Prostate gland (tissue), 2 donors: ENCODE measurements around the gene ATP6V0B. TPM values are rescaled to one million over a fixed set of nuclear protein-coding genes. Genes with fewer than 3 reads are reported as not detected.

ENCODE experiments used
- DNase-seq: peaks from one replicate; pipeline ENCODE4 v3.0.0-alpha.2; 2019; ENCODE audit warnings: low spot score
- H3K27ac ChIP-seq, 2 donors: fragments of 200-600 bp; sonication (generic); 2 replicates each; pipeline ENCODE4 v1.5.1; 2017 to 2019
- H3K27me3 ChIP-seq: fragments of 200-600 bp; sonication (generic); replicated peaks from 2 replicates; pipeline ENCODE4 v1.5.1; 2019; ENCODE audit not compliant: insufficient read depth
- H3K36me3 ChIP-seq, 2 donors: fragments of 200-600 bp; sonication (generic); 1 replicate in 1 of 2; 2 replicates in 1 of 2; pipeline versions ENCODE4 v1.5.1 to v1.8.1; 2017 to 2019
- H3K4me1 ChIP-seq: fragments of 200-600 bp; sonication (generic); replicated peaks from 2 replicates; pipeline ENCODE4 v1.5.1; 2019
- H3K4me3 ChIP-seq, 2 donors: fragments of 200-600 bp; sonication (generic); 2 replicates each; pipeline ENCODE4 v1.5.1; 2017 to 2019
- H3K9me3 ChIP-seq: fragments of 200-600 bp; sonication (generic); 2 replicates; pipeline ENCODE4 v1.5.1; 2017
- CTCF ChIP-seq, 4 experiments: fragments of 200-600 bp in 2 of 4; fragments of 450-650 bp in 2 of 4; sonication (generic) in 2 of 4; IDR thresholded peaks; 1 replicate in 3 of 4; 2 replicates in 1 of 4; pipeline ENCODE4 v1.5.1; 2016 to 2019; ENCODE audit warnings: antibody characterized with exemption in 4 of 4, mild to moderate bottlenecking in 2 of 4, moderate library complexity in 2 of 4
- POLR2A ChIP-seq: fragments of 450-650 bp; IDR thresholded peaks from one replicate; pipeline ENCODE4 v1.6.1; 2016; ENCODE audit warnings: antibody characterized with exemption, mild to moderate bottlenecking
- POLR2AphosphoS5 ChIP-seq: sonication (generic); formaldehyde crosslinking; IDR thresholded peaks from one replicate; pipeline ENCODE4 v1.6.1; 2017; ENCODE audit warnings: antibody characterized with exemption
- WGBS: methylation state at CpG from one replicate; pipeline ENCODE4 v1.1.5; 2018; 5-methylcytosine and 5-hydroxymethylcytosine counted together
- intact Hi-C: fragments of 100-400 bp; cut with DNase I; formaldehyde crosslinking; loops from one replicate; pipeline ENCODE4 v1.14.2; 2022
- total RNA-seq, 2 donors: library from RNA; depleted of rRNA; stranded (reverse); fragments of >200 nt; gene quantifications; one replicate each; pipeline ENCODE4 v1.1.0, GENCODE V29; 2016

ATP6V0B gene
- total RNA-seq, 2 donors from 2014 or later, result 180 to 245 TPM

GRCh38 chr1:43963890-43964289 is 10.9 kb upstream of the ATP6V0B start:
- H3K27me3 ChIP-seq, result no peaks in the 10 kb centered on the region
- DNase-seq, result no peak
- no peak overlapping the region for H3K4me3 ChIP-seq
- WGBS, result 89% methylated on average over 5 of the region's 5 CpGs
- H3K36me3 ChIP-seq, result no peaks in the 10 kb centered on the region
- intact Hi-C loops, result no loop called here
- no peak overlapping the region for H3K27ac ChIP-seq
- no peaks in the 10 kb centered on the region for H3K9me3 ChIP-seq
- TF ChIP-seq POLR2AphosphoS5 (no peak), POLR2A (no peak), CTCF (IDR thresholded peaks at IDR 0.05) (no peak)
- no peaks in the 10 kb centered on the region for H3K4me1 ChIP-seq

- Histone ChIP-seq H3K27ac (no peak overlapping the region), H3K9me3 (no peaks in the 10 kb centered on the region), H3K4me3 (no peak overlapping the region), H3K4me1 (peaks cover 1% of the 10 kb centered on the region), H3K27me3 (no peaks in the 10 kb centered on the region), H3K36me3 (no peaks in the 10 kb centered on the region)
- WGBS, result 98% methylated on average over 2 of the region's 3 CpGs
- no peak for TF ChIP-seq POLR2A
- no peak for TF ChIP-seq POLR2AphosphoS5
- no peak for TF ChIP-seq CTCF (IDR thresholded peaks at IDR 0.05)
- DNase-seq, result no peak
- intact Hi-C loops, result no loop called here
Observed at GRCh38 chr1:43965316-43965715, 9.4 kb upstream of the ATP6V0B start.

GRCh38 chr1:43968348-43968948 is 6.3 kb upstream of the ATP6V0B start:
- no peak overlapping the region for H3K4me3 ChIP-seq
- H3K4me1 ChIP-seq, result peaks cover 6% of the 10 kb centered on the region
- intact Hi-C loops, result no loop called here
- 83% methylated on average over 6 of the region's 6 CpGs for WGBS
- H3K36me3 ChIP-seq, result no peaks in the 10 kb centered on the region
- TF ChIP-seq POLR2A (no peak), CTCF (IDR thresholded peaks at IDR 0.05) (no peak), POLR2AphosphoS5 (no peak)
- H3K9me3 ChIP-seq, result no peaks in the 10 kb centered on the region
- H3K27ac ChIP-seq, result no peak overlapping the region
- H3K27me3 ChIP-seq, result no peaks in the 10 kb centered on the region
- DNase-seq, result no peak

GRCh38 chr1:43969416-43969745 is 5.4 kb upstream of the ATP6V0B start:
- Histone ChIP-seq H3K4me3 (no peak overlapping the region), H3K36me3 (no peaks in the 10 kb centered on the region), H3K4me1 (peaks cover 6% of the 10 kb centered on the region), H3K27ac (no peak overlapping the region), H3K9me3 (no peaks in the 10 kb centered on the region), H3K27me3 (no peaks in the 10 kb centered on the region)
- intact Hi-C loops, result no loop called here
- WGBS, result 58% methylated on average over 7 of the region's 7 CpGs
- TF ChIP-seq CTCF (IDR thresholded peaks at IDR 0.05) (no peak), POLR2A (no peak), POLR2AphosphoS5 (no peak)
- no peak for DNase-seq

- intact Hi-C loops, result no loop called here
- H3K27ac ChIP-seq, result no peak within 1 kb of the TSS
- 2% methylated on average over 47 of the region's 47 CpGs for WGBS
Observed at GRCh38 chr1:43969746-43970466, 4.9 kb upstream of the ATP6V0B start, which contains the start of gene DPH2. Gene DPH2, plus strand, starts transcription at chr1:43970010. Its CDS starts 166 bp downstream, at chr1:43970176.

More at GRCh38 chr1:43969746-43970466, 4.9 kb upstream of the ATP6V0B start, which contains the start of gene DPH2:
- Histone ChIP-seq H3K9me3 (no peaks in the 10 kb centered on the region), H3K4me1 (peaks cover 6% of the 10 kb centered on the region), H3K27me3 (no peaks in the 10 kb centered on the region), H3K4me3 (peak within 1 kb of the TSS; percentile 63 to 66), H3K36me3 (no peaks in the 10 kb centered on the region)
- peak; percentile 97 for DNase-seq
- peak; percentile 19 for TF ChIP-seq POLR2A
- peak in 2 of 4 experiments; percentile 7 to 54 for TF ChIP-seq CTCF (IDR thresholded peaks at IDR 0.05)
- peak; percentile 86 for TF ChIP-seq POLR2AphosphoS5
